Posterior cingulate gyrus (tissue), 11 donors: ENCODE results near the gene SRD5A3.

ENCODE experiments used
- DNase-seq, 10 donors: peaks; one replicate each; pipeline versions ENCODE4 v3.0.0 to v3.0.0-alpha.2; 2020 to 2021; ENCODE audit warnings: mixed read lengths in 3 of 10
- intact Hi-C: fragments of 100-400 bp; cut with DNase I; formaldehyde crosslinking; loops from one replicate; pipeline ENCODE4 v1.15.1; 2023

Gene SRD5A3

DNA sequence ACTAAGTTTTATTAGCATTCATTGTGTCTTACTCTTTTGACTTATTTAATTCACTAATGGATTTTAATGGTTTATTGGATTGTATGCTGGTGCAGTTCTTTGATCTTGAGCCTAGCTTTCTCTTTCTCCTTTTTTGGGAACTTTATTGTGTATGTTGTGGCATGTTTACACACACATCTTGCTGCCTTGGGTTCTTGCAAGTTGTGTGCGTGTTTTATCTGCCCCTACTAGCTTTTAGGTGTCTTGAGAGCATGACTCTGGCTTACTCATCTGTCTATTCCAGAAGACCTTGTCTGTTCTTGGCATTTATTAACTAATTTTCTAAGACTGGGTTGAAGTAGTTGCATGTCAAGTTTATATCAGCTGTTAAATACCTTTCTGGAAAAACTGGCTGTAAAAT is 52.4 kb downstream of the SRD5A3 start:
- no peak for DNase-seq
- intact Hi-C loops, result loop anchor here (5.0 to 10.0 kb wide), 3 partner anchors 36 to 456 kb away; partner anchors contain the start of genes CLOCK and EXOC1

DNA sequence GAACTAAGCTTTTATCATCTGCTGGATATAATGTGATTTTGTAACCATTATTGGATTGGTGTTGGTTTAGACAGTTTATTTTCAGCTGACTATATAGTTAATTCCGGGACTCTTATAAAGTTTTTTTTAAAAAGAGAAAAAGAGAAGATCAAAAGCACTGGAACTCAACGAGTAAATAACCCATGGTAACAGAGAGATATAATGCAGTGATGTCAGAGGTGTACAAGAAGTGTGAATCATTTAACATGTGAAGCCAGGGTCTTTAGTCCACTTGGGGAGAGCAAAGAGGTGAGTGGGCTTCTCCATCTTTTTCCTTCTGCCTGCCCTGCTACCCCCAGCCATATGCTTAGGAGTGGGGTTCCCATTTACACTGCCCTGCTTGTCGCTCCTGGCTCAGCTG is 52.9 kb downstream of the SRD5A3 start:
- intact Hi-C loops, result loop anchor here (5.0 to 10.0 kb wide), 3 partner anchors 37 to 456 kb away; partner anchors contain the start of genes CLOCK and EXOC1
- no peak for DNase-seq

DNA sequence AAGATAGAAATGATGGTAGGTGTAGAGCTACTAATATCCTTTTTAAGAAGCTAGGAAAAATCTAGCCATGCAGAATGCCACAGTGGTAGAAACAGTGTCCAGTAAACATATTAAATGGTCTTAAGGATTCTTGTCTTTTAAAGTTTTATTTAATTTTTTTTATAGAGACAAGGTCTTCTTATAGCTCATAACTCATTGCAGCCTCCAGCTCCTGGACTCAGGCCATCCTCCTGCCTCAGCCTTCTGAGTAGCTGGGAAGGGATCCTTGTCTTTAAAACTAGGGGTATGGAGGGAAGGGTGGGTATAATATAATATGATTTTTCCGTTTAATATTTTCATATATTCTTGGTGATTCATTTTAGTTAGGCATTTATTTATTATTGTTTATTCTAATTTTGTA is 53.5 kb downstream of the SRD5A3 start:
- intact Hi-C loops, result loop anchor here (5.0 to 10.0 kb wide), 3 partner anchors 37 to 455 kb away; partner anchors contain the start of genes CLOCK and EXOC1
- DNase-seq, result no peak

DNA sequence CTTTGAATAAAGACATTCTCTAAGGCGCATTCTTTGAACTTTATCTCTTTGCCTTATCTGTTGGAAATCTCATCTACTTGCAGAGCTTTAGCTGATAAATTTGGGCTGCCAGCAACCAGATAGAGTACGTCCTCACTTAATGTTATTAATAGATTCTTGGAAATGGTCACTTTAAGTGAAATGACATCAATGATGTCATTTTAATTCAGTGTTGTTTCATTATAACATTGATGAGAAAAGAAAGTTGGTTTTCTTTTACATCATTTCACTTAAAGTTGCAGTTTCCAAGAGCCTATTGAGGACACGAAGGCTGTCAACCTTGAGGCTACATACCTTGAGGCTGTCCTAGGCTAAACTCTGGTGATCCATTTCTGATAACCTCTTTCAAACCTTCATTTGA is 59.0 kb downstream of the SRD5A3 start:
- intact Hi-C loops, result no loop called here
- DNase-seq, result no peak

DNA sequence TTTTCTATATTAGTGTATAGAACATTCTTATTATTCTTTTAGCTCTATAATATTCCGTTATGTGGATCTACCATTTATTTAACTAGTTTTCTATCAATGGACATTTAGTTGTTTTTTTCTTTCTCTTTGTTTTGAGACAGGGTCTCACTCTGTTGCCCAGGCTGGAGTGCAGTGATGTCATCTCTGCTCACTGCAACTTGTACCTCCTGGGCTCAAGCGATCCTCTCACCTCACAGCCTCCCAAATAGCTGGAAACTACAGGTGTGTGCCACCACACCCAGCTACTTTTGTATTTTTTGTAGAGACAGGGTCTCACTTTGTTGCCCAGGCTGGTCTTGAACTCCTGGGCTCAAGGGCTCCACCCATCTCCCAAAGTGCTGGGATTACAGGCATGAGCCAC is 60.5 kb downstream of the SRD5A3 start:
- no peak for DNase-seq
- intact Hi-C loops, result no loop called here

DNA sequence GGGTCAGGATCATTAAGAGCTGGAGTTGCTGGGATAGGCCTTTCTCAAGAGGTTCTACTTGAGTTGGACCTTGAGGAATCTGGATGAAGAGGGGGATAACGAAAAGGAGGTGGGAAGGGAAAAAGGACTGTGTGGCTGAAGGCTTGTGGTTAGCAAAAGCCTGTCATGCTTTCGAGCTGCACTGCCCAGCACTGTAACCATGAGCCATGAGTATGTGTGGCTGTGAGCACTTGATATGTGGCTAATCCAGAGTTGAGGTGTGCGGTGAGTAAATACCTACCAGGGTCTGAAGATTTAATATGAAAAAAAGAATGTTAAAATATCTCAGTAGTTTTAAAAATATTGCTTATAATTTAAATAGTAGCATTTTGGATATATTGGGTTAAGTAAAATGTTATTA is 61.1 kb downstream of the SRD5A3 start:
- intact Hi-C loops, result no loop called here
- DNase-seq, result no peak

DNA sequence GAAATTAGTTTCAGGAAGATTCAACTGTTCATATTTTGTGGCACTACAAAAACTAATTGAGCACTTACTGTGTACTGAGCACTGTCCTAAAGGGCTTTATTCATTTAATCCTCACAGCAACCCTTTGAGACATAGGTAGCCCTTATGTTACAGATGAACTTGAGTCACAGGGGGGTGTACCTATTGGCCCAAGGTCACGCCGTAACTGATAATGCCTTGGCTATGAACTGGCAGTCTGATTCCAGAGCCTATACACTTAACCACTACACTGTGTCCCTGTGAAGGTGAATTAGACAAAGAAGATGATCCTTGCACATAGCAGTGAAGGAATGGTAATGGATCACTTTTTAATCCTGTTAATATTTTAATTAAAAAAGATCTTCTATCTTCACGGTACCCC is 61.7 kb downstream of the SRD5A3 start:
- intact Hi-C loops, result no loop called here
- DNase-seq, result no peak

DNA sequence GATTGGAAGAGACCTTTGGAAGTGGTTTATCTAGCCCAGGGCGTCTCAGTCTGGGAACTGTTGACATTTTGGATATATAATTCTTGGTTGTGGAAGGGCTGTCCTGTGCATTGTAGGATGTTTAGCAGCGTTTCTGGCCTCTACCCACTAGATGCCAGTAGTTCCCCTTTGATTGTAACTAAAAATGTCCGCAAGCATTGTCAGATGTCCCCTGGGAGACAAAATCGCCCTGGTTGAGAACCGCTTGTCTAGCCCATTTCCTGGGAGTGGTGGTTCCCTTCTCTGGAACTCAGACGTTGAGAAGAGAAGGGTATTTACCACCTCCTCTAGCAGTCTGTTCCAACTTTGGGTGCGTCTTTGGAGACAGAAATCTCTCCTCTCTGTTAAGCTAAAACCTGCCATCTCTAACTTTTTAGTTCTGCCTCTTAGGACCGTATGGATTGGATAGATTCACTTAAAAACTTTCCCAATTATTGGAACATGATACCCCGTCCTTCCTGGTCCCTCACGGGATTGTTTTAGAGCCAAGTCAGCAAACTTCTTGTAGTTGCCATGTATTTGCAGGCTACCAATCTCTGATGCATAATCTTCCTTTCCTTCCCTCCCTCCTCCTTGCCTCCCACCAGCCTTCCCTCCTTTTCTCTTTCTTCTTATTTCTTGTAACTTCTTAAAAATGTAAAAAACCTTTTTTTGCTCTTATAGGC is 63.6 kb downstream of the SRD5A3 start:
- intact Hi-C loops, result no loop called here
- DNase-seq, result no peak

DNA sequence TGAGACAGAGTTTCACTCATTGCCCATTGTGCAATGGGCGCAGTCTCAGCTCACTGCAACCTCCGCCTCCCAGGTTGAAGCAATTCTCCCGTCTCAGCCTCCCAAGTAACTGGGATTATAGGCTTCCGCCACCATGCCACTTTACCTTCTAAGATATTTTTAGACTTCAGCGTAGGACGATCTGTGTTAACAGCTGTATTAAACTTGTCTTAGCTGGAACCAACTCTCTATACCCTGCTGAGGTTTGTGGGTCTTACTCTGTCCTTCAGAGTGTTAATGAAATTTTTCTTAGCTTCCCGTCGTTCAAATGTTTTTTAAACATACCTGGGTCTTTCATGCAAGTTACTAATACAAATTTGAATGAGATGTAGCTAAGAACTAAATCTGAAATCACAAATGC is 64.4 kb downstream of the SRD5A3 start:
- intact Hi-C loops, result no loop called here
- DNase-seq, result no peak

DNA sequence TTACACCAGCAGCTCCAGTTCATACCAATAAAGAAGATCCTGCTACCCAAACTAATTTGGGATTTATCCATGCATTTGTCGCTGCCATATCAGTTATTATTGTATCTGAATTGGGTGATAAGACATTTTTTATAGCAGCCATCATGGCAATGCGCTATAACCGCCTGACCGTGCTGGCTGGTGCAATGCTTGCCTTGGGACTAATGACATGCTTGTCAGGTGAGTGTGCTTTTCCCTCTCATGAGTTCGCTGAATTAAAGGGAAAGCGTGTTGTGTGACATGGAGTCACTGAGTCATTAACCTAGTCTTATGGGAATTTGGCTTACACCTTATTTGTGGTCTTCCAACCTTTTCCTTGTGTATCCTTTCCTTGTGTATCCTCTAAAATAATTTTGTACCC is 65.6 kb downstream of the SRD5A3 start:
- intact Hi-C loops, result no loop called here
- DNase-seq, result no peak

DNA sequence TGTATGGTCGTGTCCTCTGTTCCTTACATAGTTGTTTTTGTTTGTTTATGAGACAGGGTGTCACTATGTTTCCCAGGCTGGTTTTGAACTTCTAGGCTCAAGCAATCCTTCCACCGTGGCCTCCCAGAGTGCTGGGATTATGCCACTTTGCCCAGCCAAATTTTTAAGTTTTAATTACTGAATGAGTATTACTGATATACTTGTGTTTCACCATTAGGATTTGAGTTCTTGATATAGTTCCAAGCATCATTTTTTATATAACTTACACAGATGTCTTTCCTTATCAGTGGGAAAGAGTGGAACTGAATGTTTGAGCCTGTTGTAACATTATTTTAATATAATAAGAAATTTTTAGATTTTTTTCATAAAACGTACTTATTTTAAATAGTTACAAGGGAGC is 70.1 kb downstream of the SRD5A3 start:
- intact Hi-C loops, result no loop called here
- DNase-seq, result no peak
